Fibroblast of pulmonary artery (primary cell): ENCODE data around the gene DNMT3A.
A peak's percentile ranks its signal among the peaks of the same experiment; 100 is the strongest.

ENCODE experiments used
- DNase-seq: peaks from one replicate; pipeline ENCODE4 v3.0.0-alpha.2; 2010; ENCODE audit warnings: low read depth
- H3K4me3 ChIP-seq: replicated peaks from 2 replicates; pipeline ENCODE4 v1.5.1; 2011; ENCODE audit warnings: low read depth, mild to moderate bottlenecking, control low read depth, low read length, moderate library complexity
- CTCF ChIP-seq: IDR thresholded peaks from 2 replicates; pipeline ENCODE4 v1.5.1; 2011; ENCODE audit warnings: mild to moderate bottlenecking, control low read depth, low read length, inconsistent platforms; ENCODE audit errors: missing control alignments

Gene DNMT3A

GRCh38 chr2:25201794-25202193 is 139.9 kb downstream of the DNMT3A start:
- TF ChIP-seq CTCF: no peak
- DNase-seq: no peak

GRCh38 chr2:25201265-25201664 is 140.5 kb downstream of the DNMT3A start:
- H3K4me3 ChIP-seq: no peak overlapping the region
- DNase-seq: no peak
- TF ChIP-seq CTCF: peak; percentile 28

More at GRCh38 chr2:25201794-25202193, 139.9 kb downstream of the DNMT3A start:
- H3K4me3 ChIP-seq: no peak overlapping the region

DNA sequence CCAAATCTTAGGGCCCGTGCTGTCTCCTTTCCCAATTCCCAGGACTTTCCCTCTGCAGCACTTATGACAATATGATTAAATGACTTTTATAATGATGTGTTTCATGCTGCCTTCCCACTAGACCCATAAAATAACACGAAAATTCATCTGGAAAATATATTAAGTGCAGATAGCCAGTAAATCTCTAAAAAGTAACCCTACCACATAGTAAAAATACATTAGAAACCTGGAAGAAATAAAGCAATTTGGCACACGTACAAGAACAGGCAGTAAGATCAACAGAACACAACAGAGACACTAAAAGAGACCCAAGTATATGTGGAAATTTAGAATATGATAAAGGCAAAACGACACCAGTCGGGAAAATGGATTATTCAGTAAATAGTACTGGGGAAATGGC is 143.1 kb downstream of the DNMT3A start:
- no peak for DNase-seq
- no peak for TF ChIP-seq CTCF
- H3K4me3 ChIP-seq: no peak overlapping the region

- TF ChIP-seq CTCF: no peak
- no peak overlapping the region for H3K4me3 ChIP-seq
- DNase-seq: no peak
Observed at GRCh38 chr2:25198209-25198525, 143.6 kb downstream of the DNMT3A start.

DNA sequence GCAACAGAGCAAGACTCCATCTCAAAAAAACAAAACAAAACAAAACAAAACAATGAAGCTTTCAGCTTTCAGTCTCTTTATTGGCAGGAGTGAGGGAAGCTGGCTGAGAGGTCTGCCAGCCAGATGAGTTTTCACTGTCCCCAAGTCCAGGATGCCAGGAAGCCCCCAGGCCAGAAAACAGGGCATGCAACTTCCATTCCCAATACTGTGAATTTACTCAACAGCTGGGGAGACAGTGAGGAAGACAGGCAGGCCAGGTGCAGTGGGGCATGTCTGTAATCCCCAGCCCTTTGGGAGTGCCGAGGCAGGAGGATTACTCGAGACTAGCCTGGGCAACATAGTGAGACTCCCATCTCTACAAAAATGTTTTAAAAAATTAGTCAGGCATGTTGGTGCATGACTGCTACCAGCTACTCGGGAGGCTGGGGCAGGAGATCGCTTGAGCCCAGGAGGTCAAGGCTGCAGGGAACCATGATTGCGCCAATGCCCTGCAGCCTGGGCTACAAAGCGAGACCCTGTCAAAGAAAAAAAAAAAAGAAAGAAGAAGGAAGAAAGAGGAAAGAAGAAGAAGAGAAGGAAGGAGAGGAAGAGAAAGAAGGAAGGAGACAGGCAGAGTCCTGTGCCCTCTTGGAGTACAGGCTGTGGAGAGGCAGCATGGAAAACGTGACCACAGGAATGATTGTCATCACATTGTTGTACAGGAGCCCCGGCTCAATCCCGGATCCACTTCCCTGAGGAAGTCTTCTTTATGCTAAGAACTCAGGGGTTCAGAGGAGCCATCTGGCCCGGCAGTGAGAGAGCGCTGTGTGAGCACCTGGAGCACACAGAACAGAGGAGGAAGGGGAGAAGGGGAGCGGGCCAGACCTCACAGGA is 144.2 kb downstream of the DNMT3A start:
- no peak overlapping the region for H3K4me3 ChIP-seq
- no peak for TF ChIP-seq CTCF
- DNase-seq: peak; percentile 10

DNA sequence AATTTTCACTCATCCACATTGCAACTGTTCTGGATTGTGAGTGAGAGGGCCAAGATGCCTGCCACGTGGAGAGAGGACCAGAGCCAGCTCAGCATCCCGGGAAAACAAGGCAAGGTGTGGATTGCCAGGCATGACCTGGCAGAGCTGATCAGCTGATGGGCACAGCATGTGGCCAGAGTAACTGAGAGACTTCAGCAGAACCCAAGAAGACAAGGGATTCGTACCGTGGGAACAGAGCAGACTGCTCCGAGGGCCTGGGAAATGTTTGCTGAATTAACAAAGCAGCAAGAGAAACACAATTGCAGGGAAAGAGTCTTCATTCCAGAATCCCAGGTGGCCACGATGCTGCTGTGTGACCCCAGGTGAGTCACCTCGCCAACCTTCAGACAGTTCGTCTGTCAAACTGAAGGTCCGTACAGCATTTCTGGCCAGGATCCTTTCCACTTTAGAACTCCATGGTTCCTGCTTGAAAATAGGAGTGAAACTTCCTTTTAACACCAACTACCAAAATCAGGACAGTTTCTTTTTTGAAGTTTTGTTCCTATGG is 147.1 kb downstream of the DNMT3A start:
- no peak for TF ChIP-seq CTCF
- H3K4me3 ChIP-seq: no peak overlapping the region
- no peak for DNase-seq

DNA sequence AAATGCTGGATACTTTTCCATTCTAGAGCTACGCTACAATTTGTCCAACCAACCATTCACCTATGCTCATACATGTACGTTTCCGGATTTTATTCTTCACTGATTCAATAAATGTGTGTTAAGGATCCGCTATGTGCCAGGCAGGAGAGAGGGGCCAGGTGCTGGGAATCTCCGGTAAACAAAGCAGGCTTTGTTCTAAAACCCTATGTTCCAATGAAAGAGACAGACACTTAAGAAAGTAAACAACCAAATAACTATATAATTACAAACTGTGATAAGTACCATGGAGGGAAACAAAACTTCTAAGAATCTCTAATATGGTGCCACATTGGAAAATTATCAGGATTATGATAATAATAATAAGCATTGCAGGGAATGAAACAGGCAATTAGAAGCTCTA is 151.2 kb downstream of the DNMT3A start:
- TF ChIP-seq CTCF: no peak
- H3K4me3 ChIP-seq: no peak overlapping the region
- no peak for DNase-seq
